NCI-H524 (cell line): Measurements from ENCODE around the gene LMCD1.

Source experiments
- DNase-seq, 2 experiments: peaks; one replicate each; lab custom pipeline; 2025; lab: John Stamatoyannopoulos, UW

The LMCD1 gene

DNA sequence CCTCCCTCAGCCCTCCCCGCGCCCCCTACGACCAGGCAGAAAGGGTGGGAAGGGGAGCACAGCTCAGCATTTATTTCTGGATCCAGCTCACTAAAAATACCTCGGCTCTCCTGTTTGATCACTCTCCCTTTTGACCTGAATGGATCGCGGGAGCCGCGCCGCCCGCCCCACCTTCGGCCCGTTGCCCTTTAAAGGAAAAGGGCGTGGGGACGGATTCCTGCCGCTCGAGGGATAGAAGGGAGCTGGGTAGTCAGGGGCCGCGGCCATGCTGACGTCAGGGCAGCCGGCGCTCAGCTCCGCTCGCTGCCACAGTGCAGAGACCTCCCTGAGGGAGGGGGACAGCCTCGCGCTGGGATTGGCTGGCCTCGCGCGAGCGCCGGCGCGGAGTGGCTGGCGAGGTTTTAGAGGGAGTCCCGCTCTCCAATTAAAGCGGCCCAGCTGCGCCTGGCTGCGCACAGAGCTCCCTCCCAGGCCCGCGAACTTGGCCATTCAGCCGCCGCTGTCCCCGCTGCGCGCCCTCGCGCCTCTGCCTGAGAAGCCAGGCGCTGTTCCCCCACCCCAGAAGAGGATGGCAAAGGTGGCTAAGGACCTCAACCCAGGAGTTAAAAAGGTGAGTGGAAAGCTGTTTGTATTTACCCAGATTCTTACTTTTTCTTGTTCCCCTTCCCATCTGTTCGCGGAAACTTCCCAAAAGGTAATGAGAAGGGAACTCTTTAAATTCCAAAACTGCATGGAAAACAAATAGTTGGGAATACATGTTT is at the start of gene LMCD1:
Gene LMCD1, plus strand, starts transcription at position 453 of the 761 bp plus-strand sequence. Its CDS starts 116 bp downstream, at position 569.
- DNase-seq = peak; percentile 80 to 93

- no peak for DNase-seq
These were observed 49.5 kb upstream of the LMCD1 start for GRCh38 chr3:8452112-8452511.

DNA sequence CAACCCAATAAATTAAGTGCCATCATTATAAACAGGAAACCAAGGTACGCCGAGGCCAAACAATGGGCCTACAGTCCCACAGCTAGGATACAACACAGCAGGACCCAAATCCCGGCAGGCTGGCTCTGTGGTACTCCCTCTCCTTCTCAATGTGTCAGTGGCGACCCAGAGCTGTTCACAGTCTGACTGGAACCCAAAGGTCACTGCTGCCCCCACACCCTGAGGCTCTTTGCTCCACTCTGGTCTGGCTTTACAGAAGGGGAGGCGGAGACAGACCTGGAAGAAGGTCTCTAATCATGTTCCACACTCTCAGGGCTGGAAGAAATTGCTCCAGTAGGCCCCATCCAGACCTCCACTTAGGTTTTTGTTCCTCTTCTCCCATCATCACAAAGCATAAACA is 48.5 kb upstream of the LMCD1 start:
- no peak for DNase-seq

DNA sequence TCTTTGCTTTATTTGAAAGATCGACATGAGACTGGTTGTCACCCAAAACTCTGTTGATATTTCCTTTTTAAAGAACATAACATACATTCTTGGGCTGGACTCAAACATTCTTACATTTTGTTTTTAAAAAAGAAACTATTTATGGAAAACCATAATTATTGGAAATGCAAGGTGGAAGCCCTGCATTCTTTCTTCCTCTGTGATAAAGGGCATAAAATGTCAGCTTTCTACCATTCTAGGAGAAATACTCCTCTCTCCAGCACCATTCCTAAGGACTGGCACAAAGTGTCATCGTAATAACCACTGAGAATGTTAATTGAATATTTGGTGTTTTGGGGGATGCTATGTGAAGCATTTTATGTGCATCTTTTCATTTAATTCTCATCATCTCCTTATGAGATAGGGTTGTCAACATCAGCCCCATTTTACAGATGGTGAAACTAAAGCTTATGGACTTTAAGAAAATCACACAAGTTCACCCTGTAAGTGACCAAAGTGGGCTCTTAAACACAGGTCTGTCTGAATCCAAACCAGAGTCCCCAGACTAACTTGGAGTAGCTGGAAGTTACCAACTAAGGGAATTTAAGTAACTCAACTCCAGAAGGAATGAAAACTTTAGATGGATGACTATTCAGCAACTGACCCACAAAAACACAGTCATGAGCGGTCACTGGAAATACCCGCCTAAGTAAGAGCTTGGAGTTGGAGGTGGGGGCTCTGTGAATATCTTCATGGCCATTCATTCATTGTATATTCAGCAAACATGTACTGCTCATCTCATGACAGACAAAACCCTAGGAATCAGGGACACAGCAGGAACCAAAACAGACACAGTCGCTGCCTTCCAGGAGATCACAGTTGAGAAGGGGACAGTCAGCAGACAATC is 45.9 kb upstream of the LMCD1 start:
- DNase-seq = no peak

DNA sequence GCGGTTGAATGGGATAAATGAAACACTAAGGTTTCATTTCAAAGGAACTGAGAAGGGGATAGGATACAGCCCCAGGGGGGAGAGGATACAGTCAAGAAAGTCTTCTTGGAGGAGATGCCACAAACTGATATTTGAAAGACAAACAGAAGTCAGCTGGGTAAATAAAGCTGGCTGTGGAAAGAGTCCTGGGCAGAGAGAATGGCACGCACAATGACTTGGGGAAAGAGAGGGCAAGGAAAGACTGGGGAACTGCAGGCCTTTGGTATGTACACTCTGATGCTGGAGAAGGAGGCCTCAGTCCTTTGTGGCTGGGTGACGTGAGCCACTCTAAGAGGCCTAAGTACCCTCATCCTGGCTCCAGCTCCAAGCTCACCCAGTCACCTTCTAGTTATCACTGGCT is 45.2 kb upstream of the LMCD1 start:
- no peak for DNase-seq

DNA sequence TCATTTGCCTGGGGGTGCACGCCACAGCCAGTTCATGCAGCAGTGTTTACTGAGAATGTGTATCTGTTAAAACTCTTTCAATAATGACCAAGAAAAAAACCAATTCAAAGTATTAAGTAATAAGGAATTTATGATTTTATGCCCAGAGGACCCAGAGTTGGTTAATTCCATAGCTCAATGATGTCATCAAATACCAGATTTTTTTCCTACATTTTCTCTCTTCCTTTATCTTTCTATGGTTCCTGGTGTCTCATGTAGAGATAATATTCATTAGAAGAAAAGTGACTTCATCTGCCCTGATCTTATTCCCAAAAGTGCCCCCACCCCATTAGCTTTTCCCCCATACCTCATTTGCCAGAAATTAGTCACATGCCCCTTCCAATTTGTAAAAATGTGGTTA is 44.6 kb upstream of the LMCD1 start:
- DNase-seq = no peak

DNA sequence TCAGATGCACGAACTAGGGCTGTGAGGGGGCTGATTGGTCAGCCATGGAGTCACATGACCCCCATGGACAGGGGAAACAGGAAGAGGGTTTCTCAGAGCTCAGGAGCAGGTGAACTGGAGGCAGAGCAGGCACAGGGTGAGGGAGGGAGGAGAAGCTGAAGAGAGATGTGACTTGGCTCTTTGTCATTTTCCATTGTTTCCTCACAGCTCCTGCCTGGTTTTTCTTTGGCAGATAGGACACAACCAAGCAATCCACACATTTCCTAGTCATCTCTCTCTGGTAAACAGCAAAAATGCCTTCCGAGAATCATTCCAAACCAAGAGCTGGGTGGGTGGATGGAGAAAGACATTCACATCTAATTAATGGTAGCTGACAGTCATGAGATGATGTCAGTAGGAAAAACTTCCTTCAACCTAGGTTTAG is 43.4 kb upstream of the LMCD1 start:
- DNase-seq = no peak

DNA sequence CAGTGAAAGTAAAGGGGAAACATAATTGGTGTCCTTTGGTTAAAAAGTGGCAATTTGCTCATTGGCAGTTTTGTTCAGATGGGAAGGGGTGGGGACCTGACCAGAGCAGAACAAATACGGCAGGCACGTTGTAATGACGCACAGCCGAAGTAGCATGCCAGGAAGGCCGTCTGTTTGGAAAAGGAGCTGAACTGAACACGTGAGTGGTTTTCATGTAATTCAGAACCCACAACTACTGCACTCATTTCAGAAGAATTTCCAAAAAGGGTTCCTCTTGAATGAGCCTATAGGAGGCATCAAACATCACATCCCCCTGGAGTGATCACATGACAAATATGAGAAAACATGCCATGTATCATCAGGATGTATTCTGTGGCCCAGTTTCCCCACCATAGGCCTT is 42.9 kb upstream of the LMCD1 start:
- DNase-seq = no peak

DNA sequence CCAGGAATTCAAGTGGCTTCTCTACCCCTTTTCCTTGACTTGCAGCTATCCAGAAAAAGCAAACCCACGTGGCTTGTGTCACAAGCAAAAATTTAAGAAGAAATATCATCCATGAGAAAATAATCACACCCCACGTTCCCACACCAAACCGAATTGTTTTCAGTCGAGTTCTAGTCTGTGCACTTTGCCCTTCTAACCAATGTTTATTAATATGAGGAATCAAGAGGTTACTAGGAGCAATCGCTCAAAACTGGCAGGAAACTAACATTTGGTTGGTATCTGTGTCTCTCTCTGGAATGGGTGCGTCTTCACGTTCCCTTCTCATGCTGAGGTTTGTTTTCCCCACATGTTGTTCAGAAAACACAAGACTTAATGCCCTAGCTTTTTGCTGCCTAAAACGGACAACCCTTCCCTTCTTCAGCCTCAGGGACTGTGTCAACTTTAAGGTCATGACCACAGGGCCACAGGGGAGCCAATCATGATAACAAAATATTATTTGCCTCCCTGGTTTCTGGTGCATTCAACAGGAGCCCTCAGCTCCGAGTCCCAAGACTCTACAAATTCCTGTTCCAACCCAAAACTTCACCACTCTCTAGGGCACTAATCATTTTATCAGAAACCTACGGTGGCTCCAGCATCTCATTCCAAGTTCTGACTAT is 41.4 kb upstream of the LMCD1 start:
- no peak for DNase-seq

DNA sequence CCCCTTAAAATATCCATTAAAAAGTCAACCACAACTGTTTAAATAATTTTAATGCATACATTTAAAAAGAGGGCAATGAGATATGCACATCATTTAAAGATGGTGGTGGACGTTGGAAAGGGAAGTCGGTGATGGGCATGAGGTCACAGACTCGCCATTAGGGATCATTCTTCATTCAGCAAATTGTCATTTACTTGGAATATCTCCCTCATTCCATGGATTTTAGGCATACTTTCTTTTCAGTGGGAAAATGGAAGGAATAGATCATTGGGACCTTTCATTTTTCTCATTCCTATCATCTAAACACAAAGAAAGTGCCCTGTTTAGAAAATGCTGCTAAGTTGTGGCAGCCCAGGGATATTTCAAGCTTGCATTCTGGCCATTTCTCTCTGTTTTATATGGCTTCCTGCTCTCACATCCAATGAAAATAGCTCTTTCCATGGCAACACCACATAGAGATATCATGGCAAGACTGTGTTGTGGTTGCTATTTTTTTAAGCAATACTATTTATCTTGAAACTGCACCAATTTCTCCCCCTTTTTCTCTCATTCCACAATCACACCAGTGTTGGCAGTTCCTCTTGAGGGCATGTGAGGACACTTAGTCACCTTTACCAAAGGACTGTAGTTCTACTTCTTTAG is 40.7 kb upstream of the LMCD1 start:
- DNase-seq = no peak

DNA sequence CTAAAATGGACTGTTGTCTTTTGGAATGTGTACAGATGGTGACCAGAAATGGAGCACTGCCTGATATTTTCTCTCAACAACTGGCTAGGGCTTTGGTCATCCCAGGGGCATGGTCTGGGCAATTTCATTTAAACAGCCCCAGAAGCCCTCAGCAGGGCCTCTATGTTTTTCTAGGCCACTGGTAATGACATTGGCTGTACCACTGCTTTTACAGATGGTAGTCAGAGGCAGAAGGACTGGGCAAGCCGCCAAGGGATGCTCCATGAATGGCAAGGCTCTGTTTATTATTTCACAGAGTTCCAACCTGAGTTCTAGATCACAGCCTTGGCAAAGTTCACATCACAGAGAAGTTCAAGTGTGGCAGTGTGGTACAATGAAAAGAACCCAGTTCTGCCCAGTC is 37.0 kb upstream of the LMCD1 start:
- DNase-seq = peak in 1 of 2 experiments; percentile 21

DNA sequence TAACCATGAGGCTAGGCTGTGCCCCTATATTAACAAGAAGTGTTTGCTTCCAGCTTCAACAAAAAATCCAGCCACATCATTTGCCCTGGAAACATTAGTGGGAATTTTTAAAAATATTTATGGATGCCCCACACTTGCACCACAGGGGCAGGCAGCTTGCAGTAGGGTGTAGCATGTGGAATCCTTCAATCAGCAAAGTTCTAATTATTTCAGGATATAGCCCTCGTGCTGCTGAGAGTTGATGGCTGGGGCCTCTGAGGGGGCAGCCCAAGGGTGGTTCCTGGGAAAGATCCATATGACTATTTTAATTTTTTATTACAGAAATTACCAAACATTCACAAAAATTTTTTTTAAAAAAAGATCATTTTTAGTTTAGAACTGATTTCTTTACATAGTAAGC is 35.1 kb upstream of the LMCD1 start:
- no peak for DNase-seq

DNA sequence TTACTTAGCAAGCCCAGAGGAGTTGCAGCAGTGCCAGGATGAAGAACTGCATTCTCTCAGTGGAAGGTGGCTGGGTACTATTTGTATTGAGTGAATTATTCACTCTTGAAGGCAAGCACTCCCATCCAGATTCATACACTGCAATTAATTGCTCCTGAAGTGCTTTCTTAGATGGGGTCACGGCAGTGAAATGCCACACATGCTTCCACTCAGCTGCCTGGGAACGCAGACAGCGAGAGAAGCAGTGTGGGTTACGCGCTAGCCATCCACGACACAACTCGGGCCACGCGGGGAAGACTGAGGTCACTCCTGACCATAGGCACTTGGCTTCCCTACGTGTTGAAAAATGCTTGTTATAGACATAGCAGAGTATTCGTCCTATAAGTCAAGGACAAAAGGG is 30.8 kb upstream of the LMCD1 start:
- no peak for DNase-seq

DNA sequence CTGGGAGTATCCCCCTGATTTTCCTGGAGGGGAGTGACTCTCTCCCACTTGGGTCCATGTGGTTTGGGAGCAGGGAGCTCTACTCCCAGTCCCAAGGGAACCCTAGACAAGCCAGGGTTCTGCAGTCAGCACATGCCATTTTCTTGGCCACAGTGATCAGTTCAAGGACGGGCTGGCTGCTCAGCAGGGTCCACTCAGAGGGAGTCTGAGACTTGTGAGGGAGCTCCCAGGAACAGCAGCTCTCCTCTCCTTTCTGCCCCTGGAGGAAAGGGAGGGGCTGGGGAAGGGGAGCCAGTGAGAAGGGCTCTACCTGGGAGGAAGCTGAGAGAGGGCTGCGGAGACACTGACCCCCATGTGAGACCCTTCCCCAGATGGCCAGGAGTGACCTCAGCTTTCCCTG is 29.1 kb upstream of the LMCD1 start:
- DNase-seq = peak in 1 of 2 experiments; percentile 4

- DNase-seq = no peak
These were observed 28.6 kb upstream of the LMCD1 start for GRCh38 chr3:8473029-8473428.

DNA sequence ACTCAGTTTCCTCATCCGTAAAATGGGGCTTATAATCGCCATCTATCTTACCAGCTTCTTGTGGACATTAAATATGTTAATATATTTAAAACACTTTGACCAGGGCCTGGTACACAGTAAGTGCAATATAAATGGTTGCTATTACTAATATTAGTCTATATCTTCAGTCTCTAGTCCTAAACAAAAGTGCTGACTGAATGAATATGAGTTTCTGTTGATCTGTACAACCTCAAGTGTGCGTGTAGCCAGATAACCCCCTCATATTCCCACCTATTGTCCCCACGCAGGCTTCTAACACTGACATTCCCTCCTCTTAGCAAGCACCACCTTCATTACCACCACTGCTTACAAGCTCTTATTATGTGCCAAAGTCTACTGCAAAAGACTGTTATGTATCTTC is 27.6 kb upstream of the LMCD1 start:
- no peak for DNase-seq

- no peak for DNase-seq
These were observed 26.6 kb upstream of the LMCD1 start for GRCh38 chr3:8474991-8475390.

- DNase-seq = no peak
These were observed 20.9 kb upstream of the LMCD1 start for GRCh38 chr3:8480699-8481098.

GRCh38 chr3:8481380-8481779 is 20.2 kb upstream of the LMCD1 start:
- DNase-seq = no peak

GRCh38 chr3:8482263-8482662 is 19.4 kb upstream of the LMCD1 start:
- DNase-seq = no peak

GRCh38 chr3:8482960-8483665 is 18.5 kb upstream of the LMCD1 start:
- no peak for DNase-seq
